ENCODE data around the gene KLHL29. TPM values are rescaled to one million over a fixed set of nuclear protein-coding genes. Genes with fewer than 3 reads are reported as not detected.
A peak's percentile ranks its signal among the peaks of the same experiment; 100 is the strongest.

KLHL29 gene
- total RNA-seq, 1 experiment from 2014 or later, result 4.3 TPM

GRCh38 chr2:23561544-23561943 is 176.6 kb downstream of the KLHL29 start:
- no peak for DNase-seq (ENCODE audit: extremely low read depth, low read depth)

GRCh38 chr2:23562143-23562542 is 177.2 kb downstream of the KLHL29 start:
- no peak for DNase-seq (ENCODE audit: extremely low read depth, low read depth)

- no peak for DNase-seq (ENCODE audit: extremely low read depth, low read depth)
Measured at GRCh38 chr2:23563151-23563550, 178.2 kb downstream of the KLHL29 start.

- no peak for DNase-seq (ENCODE audit: extremely low read depth, low read depth)
Measured at GRCh38 chr2:23563673-23564614, 179.0 kb downstream of the KLHL29 start.

- DNase-seq (ENCODE audit: extremely low read depth, low read depth), result no peak
Measured at GRCh38 chr2:23564615-23564960, 179.6 kb downstream of the KLHL29 start.

- no peak for DNase-seq (ENCODE audit: extremely low read depth, low read depth)
Measured at GRCh38 chr2:23565374-23565773, 180.4 kb downstream of the KLHL29 start.

- DNase-seq (ENCODE audit: extremely low read depth, low read depth), result no peak
Measured at GRCh38 chr2:23565814-23566213, 180.8 kb downstream of the KLHL29 start.

GRCh38 chr2:23566241-23567142 is 181.5 kb downstream of the KLHL29 start:
- peak; percentile 6 for DNase-seq (ENCODE audit: extremely low read depth, low read depth)

GRCh38 chr2:23567161-23567756 is 182.3 kb downstream of the KLHL29 start:
- no peak for DNase-seq (ENCODE audit: extremely low read depth, low read depth)

- no peak for DNase-seq (ENCODE audit: extremely low read depth, low read depth)
Measured at GRCh38 chr2:23568211-23568610, 183.2 kb downstream of the KLHL29 start.

GRCh38 chr2:23568626-23569190 is 183.7 kb downstream of the KLHL29 start:
- DNase-seq (ENCODE audit: extremely low read depth, low read depth), result no peak

GRCh38 chr2:23569761-23570365 is 184.9 kb downstream of the KLHL29 start:
- no peak for DNase-seq (ENCODE audit: extremely low read depth, low read depth)

GRCh38 chr2:23571085-23571484 is 186.1 kb downstream of the KLHL29 start:
- DNase-seq (ENCODE audit: extremely low read depth, low read depth), result no peak

- no peak for DNase-seq (ENCODE audit: extremely low read depth, low read depth)
Measured at GRCh38 chr2:23571527-23572282, 186.7 kb downstream of the KLHL29 start.

- no peak for DNase-seq (ENCODE audit: extremely low read depth, low read depth)
Measured at GRCh38 chr2:23574919-23575654, 190.1 kb downstream of the KLHL29 start.

- no peak for DNase-seq (ENCODE audit: extremely low read depth, low read depth)
Measured at GRCh38 chr2:23578964-23579671, 194.1 kb downstream of the KLHL29 start.

GRCh38 chr2:23579674-23580073 is 194.7 kb downstream of the KLHL29 start:
- DNase-seq (ENCODE audit: extremely low read depth, low read depth), result no peak

- no peak for DNase-seq (ENCODE audit: extremely low read depth, low read depth)
Measured at GRCh38 chr2:23583467-23583866, 198.5 kb downstream of the KLHL29 start.
